Heart right ventricle (tissue), 16 donors: ENCODE data around the gene NPAT. TPM values are rescaled to one million over a fixed set of nuclear protein-coding genes. Genes with fewer than 3 reads are reported as not detected.

Experiments used
- ATAC-seq, 8 donors: fragments of 200-7000 bp; cut with Tn5 transposase; one replicate each; pipeline ENCODE4 v1.9.1; 2020; ENCODE audit warnings: mild to moderate bottlenecking in 8 of 8, moderate library complexity in 8 of 8, moderate number of reproducible peaks in 1 of 8
- DNase-seq, 2 donors: peaks; one replicate each; pipeline ENCODE4 v3.0.0-alpha.2; 2020
- H3K27ac ChIP-seq, 10 donors: fragments of 200-600 bp; sonication (generic) in 2 of 10; one replicate each; pipeline versions ENCODE4 v1.5.0 to v1.8.0; 2020 to 2022; ENCODE audit warnings: mild to moderate bottlenecking in 3 of 10
- H3K27me3 ChIP-seq, 7 donors: fragments of 200-600 bp; one replicate each; pipeline ENCODE4 v1.8.0; 2021 to 2022; ENCODE audit warnings: mild to moderate bottlenecking in 2 of 7
- H3K36me3 ChIP-seq, 9 donors: fragments of 200-600 bp; sonication (generic) in 1 of 9; one replicate each; pipeline versions ENCODE4 v1.5.0 to v1.8.0; 2020 to 2022; ENCODE audit warnings: mild to moderate bottlenecking in 2 of 9
- H3K4me1 ChIP-seq, 9 donors: fragments of 200-600 bp; sonication (generic) in 1 of 9; one replicate each; pipeline versions ENCODE4 v1.5.0 to v1.8.0; 2020 to 2022; ENCODE audit warnings: mild to moderate bottlenecking in 4 of 9
- H3K4me3 ChIP-seq, 10 donors: fragments of 200-600 bp; sonication (generic) in 2 of 10; one replicate each; pipeline versions ENCODE4 v1.5.0 to v1.8.0; 2020 to 2022; ENCODE audit warnings: mild to moderate bottlenecking in 7 of 10, moderate library complexity in 2 of 10
- H3K9me3 ChIP-seq, 11 donors: fragments of 200-600 bp in 10 of 11; sonication (generic) in 2 of 11; one replicate each; pipeline versions ENCODE4 v1.5.0 to v1.8.0; 2013 to 2022; ENCODE audit warnings: mild to moderate bottlenecking in 2 of 11, control low read depth in 1 of 11, moderate library complexity in 1 of 11
- WGBS, 2 donors: extraction: QIAGEN DNeasy Blood & Tissue Kit; methylation state at CpG; one replicate each; pipeline ENCODE4 v1.1.7; 2013; ENCODE audit warnings: inconsistent platforms in 1 of 2; 5-methylcytosine and 5-hydroxymethylcytosine counted together
- intact Hi-C, 10 donors: fragments of 100-400 bp; cut with DNase I; formaldehyde crosslinking; loops; one replicate each; pipeline versions ENCODE4 v1.11.1 to v1.14.2; 2022
- polyA plus RNA-seq, 2 donors: library from polyadenylated mRNA; stranded (reverse); fragments of 200-250 nt; gene quantifications; one replicate each; pipeline ENCODE4 v1.2.3, GENCODE V29; 2013
- total RNA-seq, 10 donors: library from RNA; stranded (reverse); fragmentation: NEBNext Ultra II Directional in 3 of 10; extraction: Animal tissue kit (Norgen Biotek cat#: 25700) in 3 of 10; gene quantifications; one replicate each; pipeline versions ENCODE4 v1.2.1 to v1.2.4, GENCODE V29; 2021 to 2023
- TF ChIP-seq, protein P1 (sequence below), 9 donors: fragments of 200-600 bp; sonication (generic) in 2 of 9; IDR thresholded peaks; one replicate each; pipeline versions ENCODE4 v1.5.0 to v1.8.0; 2021 to 2022; ENCODE audit warnings: antibody characterized with exemption in 9 of 9, mild to moderate bottlenecking in 5 of 9, moderate library complexity in 1 of 9
- donor health status: Arrhythmogenic right ventricular cardiomyopathy.
- donor health status: ischemic (EF 13 %, LVEDD 7.1; RV severe dilation, severe dysfunction).
- donor health status: healthy with polysubstance abuse.
- donor health status: DM: no; HTN: yes; CAD: no.
- donor health status: DM: no; HTN: no; CAD: no.
- donor health status: ischemic (EF 25% LVEDD 6.9; RV normal size, moderate dysfunction).
- donor health status: ischemic (EF 25% LVEDD 5.7; RV mildly dilated, moderate dysfunction).
- donor health status: healthy.
- donor health status: DM: yes; HTN: yes; CAD: no.
- donor health status: Ischemic cardiomyopathy.
- donor health status: ischemic (EF 35%, LVEDD 5.7; RV mildly dilated, moderate dysfunction).
- donor health status: nonischemic (EF 11% LVEDD 7.7; RV severe dilation, severe dysfunction).
- donor health status: DM: yes; HTN: yes; CAD: no.
- donor health status: PGD.
- donor health status: ischemic (EF 29% LVEDD 5.4; RV normal size, mild dysfunction).
- donor health status: nonischemic (EF 23%, LVEDD 6.1; RV moderate dilation, normal function).

NPAT gene
- total and polyA plus RNA-seq, 12 donors = 1.9 to 11.4 (median 9.3) TPM

- Histone ChIP-seq H3K4me1 (peaks cover 0 to 6% (median 0%) of the 10 kb centered on the region in 9 donors), H3K36me3 (peaks cover 0 to 55% (median 17%) of the 10 kb centered on the region in 9 donors), H3K27me3 (no peaks in the 10 kb centered on the region), H3K4me3 (no peak overlapping the region), H3K27ac (no peak overlapping the region), H3K9me3 (peaks cover 0 to 6% (median 0%) of the 10 kb centered on the region in 11 donors)
- WGBS, 2 donors = 50 to 95% methylated on average over 2 of the region's 2 CpGs
- intact Hi-C loops = no loop called here
- TF ChIP-seq, protein P1, sequence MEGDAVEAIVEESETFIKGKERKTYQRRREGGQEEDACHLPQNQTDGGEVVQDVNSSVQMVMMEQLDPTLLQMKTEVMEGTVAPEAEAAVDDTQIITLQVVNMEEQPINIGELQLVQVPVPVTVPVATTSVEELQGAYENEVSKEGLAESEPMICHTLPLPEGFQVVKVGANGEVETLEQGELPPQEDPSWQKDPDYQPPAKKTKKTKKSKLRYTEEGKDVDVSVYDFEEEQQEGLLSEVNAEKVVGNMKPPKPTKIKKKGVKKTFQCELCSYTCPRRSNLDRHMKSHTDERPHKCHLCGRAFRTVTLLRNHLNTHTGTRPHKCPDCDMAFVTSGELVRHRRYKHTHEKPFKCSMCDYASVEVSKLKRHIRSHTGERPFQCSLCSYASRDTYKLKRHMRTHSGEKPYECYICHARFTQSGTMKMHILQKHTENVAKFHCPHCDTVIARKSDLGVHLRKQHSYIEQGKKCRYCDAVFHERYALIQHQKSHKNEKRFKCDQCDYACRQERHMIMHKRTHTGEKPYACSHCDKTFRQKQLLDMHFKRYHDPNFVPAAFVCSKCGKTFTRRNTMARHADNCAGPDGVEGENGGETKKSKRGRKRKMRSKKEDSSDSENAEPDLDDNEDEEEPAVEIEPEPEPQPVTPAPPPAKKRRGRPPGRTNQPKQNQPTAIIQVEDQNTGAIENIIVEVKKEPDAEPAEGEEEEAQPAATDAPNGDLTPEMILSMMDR (IDR thresholded peaks at IDR 0.05) = no peak
- DNase-seq (no peak), ATAC-seq (no peak)
Observed at GRCh38 chr11:108213784-108214183, 8.7 kb downstream of the NPAT start.

- DNase-seq (no peak), ATAC-seq (no peak)
- intact Hi-C loops = no loop called here
- Histone ChIP-seq H3K27me3 (no peaks in the 10 kb centered on the region), H3K4me3 (no peak overlapping the region), H3K9me3 (peaks cover 0 to 19% (median 0%) of the 10 kb centered on the region in 11 donors), H3K36me3 (peaks cover 0 to 88% (median 26%) of the 10 kb centered on the region in 9 donors), H3K4me1 (no peaks in the 10 kb centered on the region), H3K27ac (no peak overlapping the region)
- TF ChIP-seq, protein P1 (IDR thresholded peaks at IDR 0.05) = no peak
- WGBS, 2 donors = 97 to 100% methylated on average over 1 of the region's 1 CpG
Observed at GRCh38 chr11:108210441-108210840, 12.0 kb downstream of the NPAT start.

- WGBS, 2 donors = 94 to 99% methylated on average over 6 of the region's 6 CpGs
- Histone ChIP-seq H3K27ac (no peak overlapping the region), H3K27me3 (no peaks in the 10 kb centered on the region), H3K36me3 (peaks cover 0 to 94% (median 38%) of the 10 kb centered on the region in 9 donors), H3K4me3 (no peak overlapping the region), H3K4me1 (no peaks in the 10 kb centered on the region), H3K9me3 (peaks cover 0 to 31% (median 0%) of the 10 kb centered on the region in 11 donors)
- DNase-seq (no peak), ATAC-seq (no peak)
- TF ChIP-seq, protein P1 (IDR thresholded peaks at IDR 0.05) = no peak
- intact Hi-C loops = loop anchor here in 1 of 10 donors (1.0 kb wide), 1 partner anchor 13 kb away; no protein-coding TSS in a partner anchor
Observed at GRCh38 chr11:108207683-108208060, 14.8 kb downstream of the NPAT start.

GRCh38 chr11:108206969-108207682, 15.3 kb downstream of the NPAT start:
- Histone ChIP-seq H3K4me1 (no peaks in the 10 kb centered on the region), H3K27ac (no peak overlapping the region), H3K9me3 (peaks cover 0 to 31% (median 0%) of the 10 kb centered on the region in 11 donors), H3K4me3 (no peak overlapping the region), H3K27me3 (no peaks in the 10 kb centered on the region), H3K36me3 (peaks cover 0 to 92% (median 38%) of the 10 kb centered on the region in 9 donors)
- peak in 3 of 8 donors; percentile 13 to 26 (median 22) for ATAC-seq
- WGBS, 2 donors = 86 to 99% methylated on average over 8 of the region's 8 CpGs
- DNase-seq = no peak
- TF ChIP-seq, protein P1 (IDR thresholded peaks at IDR 0.05) = no peak
- intact Hi-C loops = no loop called here
